PC-3 (cell line): ENCODE measurements around the gene SLC16A7.

Experiments
- EZH2 ChIP-seq: fragments of 300-600 bp; sonication (generic); IDR thresholded peaks from one replicate; pipeline ENCODE4 v1.6.1; 2017; ENCODE audit warnings: antibody characterized with exemption, mild to moderate bottlenecking, low read length; ENCODE audit not compliant: unreplicated experiment
- TF ChIP-seq, protein P1 (sequence below): fragments of 300-600 bp; sonication (generic); conservative IDR thresholded peaks from 2 replicates; pipeline ENCODE4 v1.5.1; 2017; ENCODE audit warnings: antibody characterized with exemption, low read depth, mild to moderate bottlenecking, low read length

DNA sequence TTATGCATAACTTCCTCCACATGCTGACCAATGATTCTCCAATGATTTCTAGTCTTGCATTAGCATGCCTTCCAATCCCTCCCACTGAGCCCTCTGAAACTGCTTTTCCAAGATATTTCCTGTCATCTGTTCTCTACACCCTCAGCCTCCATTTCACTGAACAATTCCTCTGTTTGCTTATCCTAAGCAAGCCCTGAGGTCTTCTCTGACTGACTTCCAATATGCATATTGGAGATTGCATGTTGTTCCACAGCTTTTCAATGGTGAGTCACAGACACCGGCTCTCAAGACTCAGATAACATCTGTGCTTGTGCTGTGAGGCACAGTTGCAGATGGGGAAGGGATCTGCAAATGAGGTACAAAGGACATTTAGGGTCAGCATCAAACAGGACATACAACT lies 141.0 kb downstream of the SLC16A7 start:
- TF ChIP-seq EZH2, result no peak
- TF ChIP-seq, protein P1, sequence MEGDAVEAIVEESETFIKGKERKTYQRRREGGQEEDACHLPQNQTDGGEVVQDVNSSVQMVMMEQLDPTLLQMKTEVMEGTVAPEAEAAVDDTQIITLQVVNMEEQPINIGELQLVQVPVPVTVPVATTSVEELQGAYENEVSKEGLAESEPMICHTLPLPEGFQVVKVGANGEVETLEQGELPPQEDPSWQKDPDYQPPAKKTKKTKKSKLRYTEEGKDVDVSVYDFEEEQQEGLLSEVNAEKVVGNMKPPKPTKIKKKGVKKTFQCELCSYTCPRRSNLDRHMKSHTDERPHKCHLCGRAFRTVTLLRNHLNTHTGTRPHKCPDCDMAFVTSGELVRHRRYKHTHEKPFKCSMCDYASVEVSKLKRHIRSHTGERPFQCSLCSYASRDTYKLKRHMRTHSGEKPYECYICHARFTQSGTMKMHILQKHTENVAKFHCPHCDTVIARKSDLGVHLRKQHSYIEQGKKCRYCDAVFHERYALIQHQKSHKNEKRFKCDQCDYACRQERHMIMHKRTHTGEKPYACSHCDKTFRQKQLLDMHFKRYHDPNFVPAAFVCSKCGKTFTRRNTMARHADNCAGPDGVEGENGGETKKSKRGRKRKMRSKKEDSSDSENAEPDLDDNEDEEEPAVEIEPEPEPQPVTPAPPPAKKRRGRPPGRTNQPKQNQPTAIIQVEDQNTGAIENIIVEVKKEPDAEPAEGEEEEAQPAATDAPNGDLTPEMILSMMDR, result no peak
